Smooth muscle cell (in vitro differentiated cells): Measurements from ENCODE around the gene ATP11A. TPM values are rescaled to one million over a fixed set of nuclear protein-coding genes. Genes with fewer than 3 reads are reported as not detected.

ENCODE experiments used
- DNase-seq: peaks from one replicate; lab custom pipeline; 2025; ENCODE audit not compliant: unreplicated experiment; lab: John Stamatoyannopoulos, UW
- H2AFZ ChIP-seq: fragments of 200-600 bp; sonication (generic); 2 replicates; pipeline ENCODE4 v1.6.0; 2016; ENCODE audit warnings: antibody characterized with exemption, low read depth, mild to moderate bottlenecking
- H3F3A ChIP-seq: fragments of 200-600 bp; sonication (generic); 2 replicates; pipeline ENCODE4 v1.6.0; 2017; ENCODE audit warnings: antibody characterized with exemption, low read depth
- H3K27ac ChIP-seq: fragments of 200-600 bp; sonication (generic); 2 replicates; pipeline ENCODE4 v1.5.1; 2016; ENCODE audit warnings: low read depth, mild to moderate bottlenecking
- H3K27me3 ChIP-seq: fragments of 200-600 bp; sonication (generic); 2 replicates; pipeline ENCODE4 v1.6.1; 2016; ENCODE audit warnings: low read depth, mild to moderate bottlenecking
- H3K36me3 ChIP-seq: fragments of 200-600 bp; sonication (generic); 2 replicates; pipeline ENCODE4 v1.5.1; 2016; ENCODE audit warnings: low read depth
- H3K4me1 ChIP-seq: fragments of 200-600 bp; sonication (generic); 2 replicates; pipeline ENCODE4 v1.5.1; 2016; ENCODE audit warnings: low read depth
- H3K4me2 ChIP-seq: fragments of 200-600 bp; sonication (generic); 2 replicates; pipeline ENCODE4 v1.6.0; 2016; ENCODE audit warnings: mild to moderate bottlenecking
- H3K4me3 ChIP-seq: fragments of 200-600 bp; sonication (generic); 2 replicates; pipeline ENCODE4 v1.5.1; 2016; ENCODE audit warnings: mild to moderate bottlenecking
- H3K79me2 ChIP-seq: fragments of 200-600 bp; sonication (generic); 2 replicates; pipeline ENCODE4 v1.6.0; 2016; ENCODE audit warnings: low read depth, mild to moderate bottlenecking
- H3K9ac ChIP-seq: fragments of 200-600 bp; sonication (generic); 2 replicates; pipeline ENCODE4 v1.6.0; 2016; ENCODE audit warnings: low read depth
- H3K9me3 ChIP-seq: fragments of 200-600 bp; sonication (generic); replicated peaks from 2 replicates; pipeline ENCODE4 v1.5.1; 2016; ENCODE audit warnings: low read depth
- H4K20me1 ChIP-seq: fragments of 200-600 bp; sonication (generic); 2 replicates; pipeline ENCODE4 v1.6.0; 2016; ENCODE audit warnings: low read depth
- WGBS: methylation state at CpG from one replicate; pipeline ENCODE4 v1.1.7; 2016; ENCODE audit warnings: low lambda C conversion rate; 5-methylcytosine and 5-hydroxymethylcytosine counted together
- polyA plus RNA-seq: library from polyadenylated mRNA; unstranded; fragments of >200 nt; fragmentation: Nextera tagmentation; extraction: Ambion mirVana; gene quantifications from 2 replicates; pipeline ENCODE4 v1.2.1, GENCODE V29; 2016
- total RNA-seq: library from RNA; depleted of rRNA; stranded (reverse); fragments of >200 nt; gene quantifications from 2 replicates; pipeline ENCODE4 v1.2.3, GENCODE V29; 2014
- TF ChIP-seq, protein P1 (sequence below): fragments of 200-600 bp; sonication (generic); IDR thresholded peaks from 2 replicates; pipeline ENCODE4 v1.5.1; 2017; ENCODE audit warnings: borderline replicate concordance, mild to moderate bottlenecking, antibody characterized with exemption; ENCODE audit not compliant: insufficient read depth, poor library complexity, severe bottlenecking

The ATP11A gene
- total and polyA plus RNA-seq, 2 experiments from 2014 or later = 6.5 to 7.5 TPM

DNA sequence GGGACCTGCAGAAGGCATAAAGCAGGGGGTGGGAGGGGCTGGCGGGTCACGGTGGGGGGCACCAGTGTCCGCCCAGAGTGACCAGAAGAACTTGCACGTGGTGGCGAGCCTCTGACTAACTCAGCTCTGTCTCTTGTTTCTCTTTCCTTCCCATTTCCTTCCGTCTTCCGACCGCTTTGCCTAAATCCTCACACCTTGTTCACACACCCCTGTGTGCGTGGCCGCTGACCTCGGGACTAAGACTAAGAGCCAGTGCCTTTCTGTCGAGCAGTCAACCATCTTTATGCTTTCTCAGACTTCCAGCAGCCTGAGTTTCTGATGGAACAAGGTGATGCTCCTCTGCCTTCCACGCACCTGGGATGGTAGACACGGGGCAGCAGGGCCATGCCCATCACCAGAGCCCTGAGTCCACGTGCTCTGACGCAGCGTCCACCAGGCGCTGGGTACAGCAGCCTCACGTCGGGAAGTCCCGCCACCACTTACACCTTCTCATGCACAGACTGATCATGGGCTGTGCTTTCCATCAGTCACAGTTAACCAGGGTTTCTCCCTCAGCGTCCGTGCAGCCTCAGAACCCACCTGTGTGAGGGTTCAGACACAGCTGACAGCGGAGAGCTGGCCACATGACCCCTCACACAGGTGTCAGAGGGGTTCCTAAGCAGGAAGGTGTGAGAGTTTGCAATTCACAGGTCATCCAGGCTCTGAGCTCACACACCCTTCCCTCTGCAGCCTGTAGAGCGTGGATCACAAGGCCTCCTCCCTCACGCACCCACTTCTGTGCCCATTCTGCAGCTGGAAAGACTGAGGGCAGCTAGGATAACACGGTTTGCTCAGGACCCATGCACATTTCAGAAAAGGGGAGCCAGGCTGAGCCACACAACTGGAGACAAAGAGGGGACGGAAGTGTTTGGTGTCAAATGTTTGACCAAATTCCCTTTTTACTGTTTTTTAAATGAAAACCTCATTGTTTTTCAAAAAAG is 188.4 kb downstream of the ATP11A start:
- Histone ChIP-seq H3K4me1 (peaks cover 3% of the 10 kb centered on the region), H3K27me3 (no peaks in the 10 kb centered on the region), H4K20me1 (no peaks in the 10 kb centered on the region), H2AFZ (no peak overlapping the region), H3K79me2 (no peaks in the 10 kb centered on the region), H3K9ac (no peak overlapping the region), H3K27ac (no peak overlapping the region), H3K4me3 (no peak overlapping the region), H3F3A (no peaks in the 10 kb centered on the region), H3K4me2 (no peak overlapping the region), H3K9me3 (no peaks in the 10 kb centered on the region), H3K36me3 (no peaks in the 10 kb centered on the region)
- WGBS = 97% methylated on average over 28 of the region's 28 CpGs
- no peak for DNase-seq
- TF ChIP-seq, protein P1, sequence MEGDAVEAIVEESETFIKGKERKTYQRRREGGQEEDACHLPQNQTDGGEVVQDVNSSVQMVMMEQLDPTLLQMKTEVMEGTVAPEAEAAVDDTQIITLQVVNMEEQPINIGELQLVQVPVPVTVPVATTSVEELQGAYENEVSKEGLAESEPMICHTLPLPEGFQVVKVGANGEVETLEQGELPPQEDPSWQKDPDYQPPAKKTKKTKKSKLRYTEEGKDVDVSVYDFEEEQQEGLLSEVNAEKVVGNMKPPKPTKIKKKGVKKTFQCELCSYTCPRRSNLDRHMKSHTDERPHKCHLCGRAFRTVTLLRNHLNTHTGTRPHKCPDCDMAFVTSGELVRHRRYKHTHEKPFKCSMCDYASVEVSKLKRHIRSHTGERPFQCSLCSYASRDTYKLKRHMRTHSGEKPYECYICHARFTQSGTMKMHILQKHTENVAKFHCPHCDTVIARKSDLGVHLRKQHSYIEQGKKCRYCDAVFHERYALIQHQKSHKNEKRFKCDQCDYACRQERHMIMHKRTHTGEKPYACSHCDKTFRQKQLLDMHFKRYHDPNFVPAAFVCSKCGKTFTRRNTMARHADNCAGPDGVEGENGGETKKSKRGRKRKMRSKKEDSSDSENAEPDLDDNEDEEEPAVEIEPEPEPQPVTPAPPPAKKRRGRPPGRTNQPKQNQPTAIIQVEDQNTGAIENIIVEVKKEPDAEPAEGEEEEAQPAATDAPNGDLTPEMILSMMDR = no peak

GRCh38 chr13:112879283-112879833 is 189.5 kb downstream of the ATP11A start:
- no peak overlapping the region for H3K4me2 ChIP-seq
- no peak overlapping the region for H3K4me3 ChIP-seq
- 86% methylated on average over 20 of the region's 20 CpGs for WGBS
- no peaks in the 10 kb centered on the region for H3K79me2 ChIP-seq
- no peaks in the 10 kb centered on the region for H4K20me1 ChIP-seq
- no peak overlapping the region for H2AFZ ChIP-seq
- no peaks in the 10 kb centered on the region for H3K36me3 ChIP-seq
- DNase-seq = no peak
- no peak overlapping the region for H3K27ac ChIP-seq
- H3K9ac ChIP-seq = no peak overlapping the region
- TF ChIP-seq, protein P1 = no peak
- no peaks in the 10 kb centered on the region for H3F3A ChIP-seq
- H3K4me1 ChIP-seq = peaks cover under 1% of the 10 kb centered on the region
- no peaks in the 10 kb centered on the region for H3K27me3 ChIP-seq
- no peaks in the 10 kb centered on the region for H3K9me3 ChIP-seq

GRCh38 chr13:112880221-112880641 is 190.4 kb downstream of the ATP11A start:
- no peak overlapping the region for H3K4me3 ChIP-seq
- no peak overlapping the region for H3K4me2 ChIP-seq
- DNase-seq = no peak
- H3K4me1 ChIP-seq = no peaks in the 10 kb centered on the region
- WGBS = 96% methylated on average over 19 of the region's 22 CpGs
- no peaks in the 10 kb centered on the region for H4K20me1 ChIP-seq
- H3K9ac ChIP-seq = no peak overlapping the region
- H3K27ac ChIP-seq = no peak overlapping the region
- H3K79me2 ChIP-seq = no peaks in the 10 kb centered on the region
- H2AFZ ChIP-seq = no peak overlapping the region
- H3K9me3 ChIP-seq = no peaks in the 10 kb centered on the region
- H3F3A ChIP-seq = no peaks in the 10 kb centered on the region
- no peaks in the 10 kb centered on the region for H3K27me3 ChIP-seq
- H3K36me3 ChIP-seq = no peaks in the 10 kb centered on the region
- TF ChIP-seq, protein P1 = no peak
